ENCODE results near the gene HSF2BP. TPM values are rescaled to one million over a fixed set of nuclear protein-coding genes. Genes with fewer than 3 reads are reported as not detected.
"Not testable (repeated sequence)": the region's sequence is repeated elsewhere in the genome, so short reads cannot be mapped to it uniquely, and the experiment has no call there.

Gene HSF2BP
- total RNA-seq, 1 experiment from 2014 or later: 1.5 TPM

DNA sequence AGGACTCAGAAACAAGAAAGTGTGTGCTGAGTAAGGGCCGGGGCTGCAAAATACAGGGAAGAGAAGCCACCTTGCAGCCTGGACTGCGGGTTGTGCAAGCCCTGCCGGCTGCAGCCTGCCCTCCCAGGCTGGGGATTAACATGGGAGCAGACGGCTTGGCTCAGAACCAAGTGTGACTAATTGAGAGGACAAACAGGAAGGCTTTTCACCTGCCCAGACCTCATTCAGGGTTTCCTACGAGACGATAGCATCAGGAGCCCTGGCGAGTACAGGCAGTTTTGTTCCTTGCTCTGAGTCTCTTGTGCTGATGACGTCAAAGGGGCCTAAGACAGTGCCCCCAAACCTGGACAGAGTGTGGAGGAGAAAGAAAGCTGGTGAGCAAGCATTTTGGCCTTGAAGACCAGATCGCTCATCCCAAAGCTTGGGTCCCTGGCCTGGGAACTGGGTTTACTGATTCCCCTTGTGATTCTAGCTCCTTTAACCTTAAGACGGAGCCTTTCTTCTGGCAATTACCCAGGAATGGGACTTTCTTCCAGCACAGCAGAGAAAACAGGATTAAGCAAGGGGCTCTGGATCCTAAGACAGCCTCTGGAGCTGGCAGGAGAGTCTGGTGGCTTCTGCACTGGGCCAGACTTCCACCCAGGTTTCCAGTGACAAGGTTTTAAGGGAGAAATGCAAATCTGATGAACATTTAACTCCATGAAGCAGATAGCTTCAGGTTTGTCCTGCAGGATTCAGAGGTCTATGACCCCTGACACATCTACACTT lies 142.2 kb downstream of the HSF2BP start:
- H3T11ph ChIP-seq (ENCODE audit: low read length); H3K4me1 ChIP-seq (ENCODE audit: insufficient read depth, low read length); H2AFZ ChIP-seq (ENCODE audit: low read length); H3K79me2 ChIP-seq (ENCODE audit: insufficient read depth, low read length); H2AK5ac ChIP-seq (ENCODE audit: insufficient read length, low read length); H3K56ac ChIP-seq (ENCODE audit: insufficient read length, low read depth, low read length); H3K4ac ChIP-seq (ENCODE audit: low read depth, low read length); H3K27ac Mint-ChIP-seq; H3K18ac ChIP-seq (ENCODE audit: insufficient read length, low read depth, low read length); H3K4me3 Mint-ChIP-seq; H3K4me1 Mint-ChIP-seq; H3K27ac ChIP-seq (ENCODE audit: insufficient read length, low read depth, low read length); H4K5ac ChIP-seq (ENCODE audit: insufficient read length, low read depth, low read length); H3K14ac ChIP-seq (ENCODE audit: insufficient read depth, low read length); H2BK20ac ChIP-seq (ENCODE audit: low read depth, low read length, poor library complexity, severe bottlenecking); H3K9ac ChIP-seq (ENCODE audit: extremely low read depth, insufficient read length, low read length); H4K8ac ChIP-seq (replicated peaks; ENCODE audit: insufficient read length, low read depth, low read length); H2BK15ac ChIP-seq (ENCODE audit: low read depth, low read length); H3K36me3 Mint-ChIP-seq (ENCODE audit: insufficient read depth in 1 of 3, low read depth in 3 of 3); H4K20me1 ChIP-seq (ENCODE audit: control insufficient read depth, insufficient read depth, insufficient read length); H3K9me3 ChIP-seq (ENCODE audit: control insufficient read depth, low read depth, low read length); H3K4me2 ChIP-seq (ENCODE audit: insufficient read depth, insufficient read length, low read length); H2BK120ac ChIP-seq (ENCODE audit: low read depth, low read length, poor library complexity, severe bottlenecking); H2BK12ac ChIP-seq (ENCODE audit: insufficient read length, low read depth, low read length); H3K27me3 ChIP-seq (ENCODE audit: insufficient read depth, low read length); H2BK5ac ChIP-seq (ENCODE audit: insufficient read length, low read length); DNase-seq; H3K9me3 Mint-ChIP-seq; H4K91ac ChIP-seq (ENCODE audit: insufficient read length, low read depth, low read length); H3K23ac ChIP-seq (ENCODE audit: insufficient read length, low read depth, low read length); H3K23me2 ChIP-seq (ENCODE audit: insufficient read length, low read depth, low read length, poor library complexity, severe bottlenecking); H3K79me1 ChIP-seq (ENCODE audit: insufficient read depth, low read depth, low read length, poor library complexity, severe bottlenecking); H3K27me3 Mint-ChIP-seq (ENCODE audit: low read depth): not testable (repeated sequence)
- WGBS (ENCODE audit: extremely low coverage, insufficient read length, low lambda C conversion rate): no CpG with 5 or more reads among the region's 10 CpGs

DNA sequence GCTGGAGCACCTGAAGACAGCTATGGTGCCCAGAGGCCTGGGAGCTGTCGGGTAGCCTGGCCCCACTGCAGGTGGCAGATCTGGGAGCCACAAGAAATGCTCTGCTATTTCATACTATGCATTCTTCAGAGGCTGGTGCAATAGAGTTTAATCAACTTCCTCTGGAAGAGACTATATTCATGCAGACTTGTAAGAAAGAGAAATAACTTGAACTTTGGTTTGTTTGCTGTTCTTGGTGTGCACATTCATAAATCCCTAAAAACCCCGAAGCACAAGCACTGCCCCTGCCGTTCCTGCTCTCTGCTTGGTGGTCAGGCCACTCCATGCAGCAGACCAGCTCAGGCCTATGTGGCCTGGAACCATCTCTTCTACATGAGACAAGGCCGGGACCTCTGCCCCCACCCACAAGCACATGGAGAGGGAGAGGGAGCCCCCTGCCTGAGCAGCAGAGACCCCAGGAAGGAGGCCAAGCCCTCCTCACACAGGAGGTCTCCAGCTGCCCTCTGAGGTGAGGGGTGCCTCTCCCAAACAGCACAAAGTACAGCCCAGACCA lies 142.9 kb downstream of the HSF2BP start:
- not testable (repeated sequence) for H3T11ph ChIP-seq (ENCODE audit: low read length); H3K23ac ChIP-seq (ENCODE audit: insufficient read length, low read depth, low read length); DNase-seq

More for the DNA sequence above, 142.9 kb downstream of the HSF2BP start:
- not testable (repeated sequence) for H2AK5ac ChIP-seq (ENCODE audit: insufficient read length, low read length); H3K9me3 Mint-ChIP-seq; H3K36me3 Mint-ChIP-seq (ENCODE audit: insufficient read depth in 1 of 3, low read depth in 3 of 3); H4K20me1 ChIP-seq (ENCODE audit: control insufficient read depth, insufficient read depth, insufficient read length); H3K27me3 Mint-ChIP-seq (ENCODE audit: low read depth); H4K8ac ChIP-seq (replicated peaks; ENCODE audit: insufficient read length, low read depth, low read length); H3K79me1 ChIP-seq (ENCODE audit: insufficient read depth, low read depth, low read length, poor library complexity, severe bottlenecking); H3K23me2 ChIP-seq (ENCODE audit: insufficient read length, low read depth, low read length, poor library complexity, severe bottlenecking); H2AFZ ChIP-seq (ENCODE audit: low read length); H3K9me3 ChIP-seq (ENCODE audit: control insufficient read depth, low read depth, low read length); H3K4me3 Mint-ChIP-seq; H3K27me3 ChIP-seq (ENCODE audit: insufficient read depth, low read length); H3K27ac Mint-ChIP-seq; H3K4me1 ChIP-seq (ENCODE audit: insufficient read depth, low read length); H2BK12ac ChIP-seq (ENCODE audit: insufficient read length, low read depth, low read length); H3K14ac ChIP-seq (ENCODE audit: insufficient read depth, low read length); H2BK120ac ChIP-seq (ENCODE audit: low read depth, low read length, poor library complexity, severe bottlenecking); H3K27ac ChIP-seq (ENCODE audit: insufficient read length, low read depth, low read length); H2BK15ac ChIP-seq (ENCODE audit: low read depth, low read length); H3K9ac ChIP-seq (ENCODE audit: extremely low read depth, insufficient read length, low read length); H3K4me2 ChIP-seq (ENCODE audit: insufficient read depth, insufficient read length, low read length); H2BK5ac ChIP-seq (ENCODE audit: insufficient read length, low read length); H4K91ac ChIP-seq (ENCODE audit: insufficient read length, low read depth, low read length); H2BK20ac ChIP-seq (ENCODE audit: low read depth, low read length, poor library complexity, severe bottlenecking); H3K79me2 ChIP-seq (ENCODE audit: insufficient read depth, low read length); H3K18ac ChIP-seq (ENCODE audit: insufficient read length, low read depth, low read length); H3K56ac ChIP-seq (ENCODE audit: insufficient read length, low read depth, low read length); H3K4ac ChIP-seq (ENCODE audit: low read depth, low read length); H3K4me1 Mint-ChIP-seq; H4K5ac ChIP-seq (ENCODE audit: insufficient read length, low read depth, low read length)
- no CpG with 5 or more reads among the region's 4 CpGs for WGBS (ENCODE audit: extremely low coverage, insufficient read length, low lambda C conversion rate)
